Psoas muscle (tissue), 8 donors: ENCODE data around the gene SAMD13. TPM values are rescaled to one million over a fixed set of nuclear protein-coding genes. Genes with fewer than 3 reads are reported as not detected.
A peak's percentile ranks its signal among the peaks of the same experiment; 100 is the strongest.

ENCODE experiments used
- ATAC-seq, 4 donors: fragments of 200-7000 bp; cut with Tn5 transposase; one replicate each; pipeline ENCODE4 v1.9.1; 2020; ENCODE audit warnings: moderate library complexity in 3 of 4, mild to moderate bottlenecking in 2 of 4
- DNase-seq, 2 donors: peaks; one replicate each; pipeline ENCODE4 v3.0.0-alpha.2; 2020
- H3K27ac ChIP-seq: fragments of 200-600 bp; one replicate; pipeline ENCODE4 v1.8.0; 2022
- H3K27me3 ChIP-seq, 3 donors: fragments of 200-600 bp in 1 of 3; one replicate each; pipeline versions ENCODE4 v1.6.1 to v1.8.0; 2013 to 2022; ENCODE audit warnings: low read length in 2 of 3, mild to moderate bottlenecking in 2 of 3, moderate library complexity in 1 of 3; ENCODE audit not compliant: insufficient read depth in 3 of 3
- H3K36me3 ChIP-seq, 2 donors: fragments of 200-600 bp in 1 of 2; one replicate each; pipeline versions ENCODE4 v1.6.1 to v1.8.0; 2013 to 2022; ENCODE audit warnings: low read depth in 1 of 2, mild to moderate bottlenecking in 1 of 2, moderate library complexity in 1 of 2; ENCODE audit not compliant: insufficient read depth in 1 of 2
- H3K4me1 ChIP-seq: fragments of 200-600 bp; one replicate; pipeline ENCODE4 v1.8.0; 2022
- H3K4me3 ChIP-seq: fragments of 200-600 bp; one replicate; pipeline ENCODE4 v1.8.0; 2022; ENCODE audit warnings: mild to moderate bottlenecking
- H3K9me3 ChIP-seq: fragments of 200-600 bp; one replicate; pipeline ENCODE4 v1.8.0; 2022
- WGBS, 3 donors: extraction: QIAGEN DNeasy Blood & Tissue Kit; methylation state at CpG; one replicate each; pipeline versions ENCODE4 v1.1.6 to v1.1.7; 2013; 5-methylcytosine and 5-hydroxymethylcytosine counted together
- intact Hi-C, 2 donors: fragments of 100-400 bp; cut with DNase I; formaldehyde crosslinking; loops; one replicate each; pipeline versions ENCODE4 v1.11.0 to v1.14.2; 2022
- polyA plus RNA-seq, 3 donors: library from polyadenylated mRNA; stranded (reverse); fragments of 200-250 nt; gene quantifications; one replicate each; pipeline ENCODE4 v1.2.3, GENCODE V29; 2013
- total RNA-seq, 4 donors: library from RNA; stranded (reverse); fragmentation: NEBNext Ultra II Directional in 2 of 4; extraction: Animal tissue kit (Norgen Biotek cat#: 25700) in 2 of 4; gene quantifications; one replicate each; pipeline versions ENCODE4 v1.2.1 to v1.2.4, GENCODE V29; 2021 to 2023
- TF ChIP-seq, protein P1 (sequence below): fragments of 200-600 bp; IDR thresholded peaks from one replicate; pipeline ENCODE4 v1.8.0; 2022; ENCODE audit warnings: antibody characterized with exemption
- donor health status: healthy with polysubstance abuse.
- donor health status: DM: no; HTN: no; CAD: no; lungs with moderate emphysema.
- donor health status: Bipolar disorder and iron deficiency.
- donor health status: healthy.
- donor health status: DM: yes; HTN: yes; CAD: no.
- donor health status: DM: no; HTN: no; CAD: no.
- donor health status: DM: no; HTN: no; CAD: no.
- donor health status: DM: yes; HTN: yes; CAD: no.

The SAMD13 gene
- total and polyA plus RNA-seq, 7 donors: 0.53 to 6.8 (median 1.7) TPM

GRCh38 chr1:84360316-84360715 lies 58.8 kb downstream of the SAMD13 start:
- ATAC-seq (no peak), DNase-seq (no peak)
- Histone ChIP-seq H3K36me3 (no peaks in the 10 kb centered on the region), H3K9me3 (no peaks in the 10 kb centered on the region), H3K27ac (no peak overlapping the region), H3K4me3 (no peak overlapping the region), H3K4me1 (peaks cover 6% of the 10 kb centered on the region), H3K27me3 (no peaks in the 10 kb centered on the region)
- intact Hi-C loops: loop anchor here in 1 of 2 donors (5.0 kb wide), 1 partner anchor 58 kb away; the partner anchor contains the start of gene SAMD13
- 70 to 83% (median 82%) methylated on average over 1 of the region's 1 CpG for WGBS, 3 donors
- TF ChIP-seq, protein P1, sequence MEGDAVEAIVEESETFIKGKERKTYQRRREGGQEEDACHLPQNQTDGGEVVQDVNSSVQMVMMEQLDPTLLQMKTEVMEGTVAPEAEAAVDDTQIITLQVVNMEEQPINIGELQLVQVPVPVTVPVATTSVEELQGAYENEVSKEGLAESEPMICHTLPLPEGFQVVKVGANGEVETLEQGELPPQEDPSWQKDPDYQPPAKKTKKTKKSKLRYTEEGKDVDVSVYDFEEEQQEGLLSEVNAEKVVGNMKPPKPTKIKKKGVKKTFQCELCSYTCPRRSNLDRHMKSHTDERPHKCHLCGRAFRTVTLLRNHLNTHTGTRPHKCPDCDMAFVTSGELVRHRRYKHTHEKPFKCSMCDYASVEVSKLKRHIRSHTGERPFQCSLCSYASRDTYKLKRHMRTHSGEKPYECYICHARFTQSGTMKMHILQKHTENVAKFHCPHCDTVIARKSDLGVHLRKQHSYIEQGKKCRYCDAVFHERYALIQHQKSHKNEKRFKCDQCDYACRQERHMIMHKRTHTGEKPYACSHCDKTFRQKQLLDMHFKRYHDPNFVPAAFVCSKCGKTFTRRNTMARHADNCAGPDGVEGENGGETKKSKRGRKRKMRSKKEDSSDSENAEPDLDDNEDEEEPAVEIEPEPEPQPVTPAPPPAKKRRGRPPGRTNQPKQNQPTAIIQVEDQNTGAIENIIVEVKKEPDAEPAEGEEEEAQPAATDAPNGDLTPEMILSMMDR: no peak

DNA sequence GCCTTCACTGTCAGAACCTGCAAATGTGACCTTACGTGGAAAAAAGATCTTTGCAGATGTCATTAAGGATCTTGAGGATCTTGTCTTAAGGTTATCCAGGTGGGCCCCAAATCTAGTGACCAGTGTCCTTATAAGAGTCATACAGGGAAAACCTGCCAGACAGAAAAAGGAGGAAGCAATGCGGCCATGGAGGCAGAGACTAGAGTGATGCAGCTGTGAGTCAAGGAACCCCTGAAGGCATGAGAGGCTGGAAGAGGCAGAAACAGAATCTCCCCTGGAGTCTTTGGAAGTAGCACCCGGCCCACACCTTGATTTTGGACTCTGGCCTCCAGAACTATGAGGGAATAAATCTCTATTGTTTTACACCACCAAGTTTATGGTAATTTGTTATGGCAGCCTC lies 60.3 kb downstream of the SAMD13 start:
- Histone ChIP-seq H3K36me3 (no peaks in the 10 kb centered on the region), H3K4me1 (peaks cover 14% of the 10 kb centered on the region), H3K27ac (no peak overlapping the region), H3K9me3 (no peaks in the 10 kb centered on the region), H3K27me3 (no peaks in the 10 kb centered on the region), H3K4me3 (no peak overlapping the region)
- ATAC-seq (no peak), DNase-seq (no peak)
- WGBS, 3 donors: 92 to 96% (median 95%) methylated on average over 3 of the region's 3 CpGs
- intact Hi-C loops: loop anchor here in 1 of 2 donors (5.0 kb wide), 1 partner anchor 59 kb away; the partner anchor contains the start of gene SAMD13
- TF ChIP-seq, protein P1: no peak

DNA sequence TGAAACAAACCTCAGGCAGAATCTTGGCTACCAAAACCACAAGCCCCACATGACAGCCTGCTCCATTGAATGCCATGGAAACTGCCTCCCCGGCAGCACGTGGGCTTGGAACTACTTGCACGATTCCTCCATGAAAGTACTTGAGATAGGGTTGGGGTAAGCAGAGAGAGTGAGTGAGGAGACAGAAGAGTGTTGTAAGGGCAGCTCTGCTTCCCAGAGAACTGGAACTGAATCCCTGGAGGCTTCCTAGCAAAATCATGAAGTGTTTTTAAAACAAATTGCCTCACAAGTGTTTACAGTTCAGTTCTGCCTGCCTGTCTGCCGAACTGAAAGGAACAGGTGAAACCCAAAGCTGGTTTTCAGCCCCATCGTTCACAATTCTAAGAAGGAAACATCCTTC lies 61.5 kb downstream of the SAMD13 start:
- WGBS, 3 donors: 22 to 38% (median 23%) methylated on average over 5 of the region's 5 CpGs
- Histone ChIP-seq H3K27me3 (no peaks in the 10 kb centered on the region), H3K4me1 (peaks cover 14% of the 10 kb centered on the region), H3K36me3 (no peaks in the 10 kb centered on the region), H3K27ac (peak overlapping the region; percentile 64), H3K9me3 (no peaks in the 10 kb centered on the region), H3K4me3 (peak overlapping the region; percentile 48)
- intact Hi-C loops: loop anchor here in 1 of 2 donors (5.0 kb wide), 1 partner anchor 61 kb away; the partner anchor contains the start of gene SAMD13
- ATAC-seq (peak; percentile 42 to 79 (median 56)), DNase-seq (no peak)
- TF ChIP-seq, protein P1: no peak

DNA sequence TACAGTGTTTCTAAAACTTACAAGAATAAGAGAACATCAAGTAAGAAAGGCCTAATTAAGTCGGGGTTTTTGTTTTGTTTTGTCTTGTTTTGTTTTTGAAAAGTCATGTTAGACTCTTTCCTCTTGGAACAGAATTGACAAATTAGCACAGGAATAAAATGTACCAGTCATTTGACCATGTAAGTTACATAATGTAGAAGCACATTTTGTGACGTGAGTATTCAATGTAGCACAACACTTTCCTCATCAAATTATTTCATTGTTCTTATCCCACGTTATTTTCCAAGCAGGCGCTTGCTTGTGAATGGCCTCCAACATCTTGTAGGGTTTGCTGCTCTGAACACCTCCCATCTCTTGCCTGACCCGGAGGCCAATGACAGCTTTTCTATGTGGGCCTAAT lies 62.1 kb downstream of the SAMD13 start:
- intact Hi-C loops: loop anchor here in 1 of 2 donors (5.0 kb wide), 1 partner anchor 61 kb away; the partner anchor contains the start of gene SAMD13
- no peaks in the 10 kb centered on the region for H3K27me3 ChIP-seq
- TF ChIP-seq, protein P1: no peak
- H3K27ac ChIP-seq: peak overlapping the region; percentile 64
- WGBS, 3 donors: 50 to 63% (median 56%) methylated on average over 5 of the region's 5 CpGs
- no peak for DNase-seq
- peaks cover 14% of the 10 kb centered on the region for H3K4me1 ChIP-seq
- ATAC-seq: peak in 2 of 4 donors; percentile 25 to 75
- peak overlapping the region; percentile 48 for H3K4me3 ChIP-seq
- H3K9me3 ChIP-seq: no peaks in the 10 kb centered on the region
- H3K36me3 ChIP-seq: no peaks in the 10 kb centered on the region
